ENCODE measurements around the gene UBE2E2.

UBE2E2 gene

DNA sequence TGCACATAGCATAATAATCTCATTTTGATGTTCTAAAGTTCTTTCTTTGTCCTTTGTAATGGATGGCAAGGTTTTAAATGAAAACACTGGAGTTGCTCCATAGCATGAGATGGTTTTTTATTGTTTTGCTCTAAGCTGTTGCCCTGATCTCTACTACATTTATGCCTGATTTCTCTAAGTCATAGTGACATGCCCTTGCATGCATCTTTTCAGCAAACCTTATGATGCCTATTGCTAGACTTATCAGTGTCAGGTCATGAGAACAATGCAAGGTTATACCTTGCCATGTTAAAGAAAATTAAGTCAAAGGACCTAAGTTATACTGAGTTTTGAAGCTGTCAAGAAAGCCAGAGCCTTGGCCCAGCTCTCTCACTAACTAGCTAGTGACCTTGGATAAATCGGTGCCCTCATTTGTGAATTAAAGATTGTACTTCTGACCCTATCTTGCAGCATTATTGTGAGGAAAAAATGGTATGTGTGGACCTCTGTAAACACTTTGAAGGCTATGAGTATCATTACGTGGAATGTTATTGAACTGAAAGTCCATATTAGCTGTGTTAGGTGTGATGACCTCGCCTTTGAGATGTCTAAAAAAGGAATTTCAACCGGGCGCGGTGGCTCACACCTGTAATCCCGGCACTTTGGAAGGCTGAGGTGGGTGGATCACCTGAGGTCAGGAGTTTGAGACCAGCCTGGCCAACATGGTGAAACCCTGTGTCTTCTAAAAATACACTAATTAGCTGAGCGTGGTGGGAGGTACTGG is 346.2 kb downstream of the UBE2E2 start:
- no peak for DNase-seq

DNA sequence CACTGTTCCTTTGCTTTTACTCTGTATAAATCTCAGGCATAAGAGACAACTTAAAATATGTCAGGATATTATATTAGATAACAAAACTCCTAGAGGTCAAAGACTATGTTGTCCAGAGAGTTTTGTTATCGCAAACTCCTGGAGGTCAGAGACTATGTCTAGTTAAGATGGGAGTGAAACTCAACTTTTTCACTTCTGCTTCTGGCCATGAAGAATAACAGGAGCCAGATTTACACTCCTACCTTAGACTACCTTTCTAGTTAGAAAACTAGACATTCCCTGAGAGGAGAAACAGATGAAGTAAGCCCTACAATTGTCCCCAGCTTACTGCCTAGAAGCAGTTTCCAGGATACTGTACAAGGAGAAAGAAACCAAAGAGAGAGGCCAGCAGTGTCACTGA is 347.3 kb downstream of the UBE2E2 start:
- no peak for DNase-seq

DNA sequence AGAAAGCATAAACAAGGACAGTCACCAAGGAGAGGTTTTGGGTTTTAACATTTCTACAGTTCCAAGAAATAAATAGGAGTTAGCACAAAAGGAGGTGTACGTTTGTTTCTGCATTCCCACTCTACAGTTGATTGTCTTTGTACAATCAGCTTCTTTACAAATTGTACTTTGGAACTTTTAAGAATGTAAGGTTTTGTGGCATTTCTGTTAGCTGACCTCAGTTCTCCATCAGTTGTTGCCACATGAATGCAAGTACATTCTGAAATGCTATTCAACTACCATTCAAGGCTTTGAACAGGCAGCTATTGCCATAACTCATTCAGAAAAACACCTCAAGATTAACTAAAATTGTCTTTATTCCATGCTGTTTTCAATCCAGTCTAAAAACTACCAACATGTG is 349.4 kb downstream of the UBE2E2 start:
- DNase-seq: no peak

DNA sequence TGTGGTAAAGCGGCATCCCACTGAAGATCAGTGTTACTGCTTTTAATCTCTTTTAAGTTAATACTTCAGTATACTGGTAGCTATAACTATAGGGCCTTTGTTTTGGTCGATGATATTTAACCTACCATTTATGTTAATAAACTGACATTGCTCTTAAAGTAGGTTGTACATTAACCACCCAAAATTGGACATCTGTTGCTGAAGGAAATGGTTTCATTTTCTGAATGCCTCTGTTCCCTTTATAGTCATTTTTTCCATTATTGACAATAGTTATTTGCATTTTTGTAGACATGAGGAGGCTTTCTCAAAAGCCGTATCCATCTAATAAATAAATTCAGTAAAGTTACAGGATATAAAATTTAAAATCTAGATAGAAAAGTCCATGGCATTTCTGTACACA is 350.2 kb downstream of the UBE2E2 start:
- no peak for DNase-seq

DNA sequence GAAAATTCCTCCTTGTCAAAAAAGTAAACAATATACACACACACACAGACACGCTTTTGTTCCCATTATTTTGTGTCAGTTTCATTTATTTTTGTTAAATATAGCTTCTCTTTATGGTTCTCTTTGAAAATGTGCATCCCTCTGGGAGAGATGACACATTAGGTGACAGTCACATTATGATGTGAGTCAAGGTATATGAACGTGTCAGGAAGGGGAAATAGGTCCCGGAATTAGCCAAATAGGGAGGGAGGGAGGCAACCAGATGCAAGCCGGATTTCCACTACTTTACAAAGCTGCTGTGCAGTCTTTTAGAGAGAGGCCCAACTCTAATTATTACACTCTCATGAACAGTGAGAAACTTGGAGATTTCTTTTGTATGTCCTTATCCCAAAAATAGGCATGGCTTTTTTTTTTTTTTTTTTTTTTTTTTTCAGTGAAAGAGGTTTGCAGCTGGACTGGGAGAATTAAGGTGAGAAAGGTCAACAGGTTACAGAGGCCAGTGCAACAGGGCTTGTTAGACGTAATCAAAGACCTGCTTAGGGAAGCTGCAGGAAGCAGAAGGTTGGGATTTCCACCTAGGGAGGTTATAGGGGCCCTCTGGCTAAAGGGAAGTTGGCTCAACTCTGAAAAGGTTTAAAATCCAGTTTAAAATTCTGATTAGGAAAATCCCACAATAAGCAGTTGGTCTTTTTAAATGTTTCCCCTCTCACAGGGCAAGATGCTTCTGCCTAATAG is 362.1 kb downstream of the UBE2E2 start:
- DNase-seq: no peak

DNA sequence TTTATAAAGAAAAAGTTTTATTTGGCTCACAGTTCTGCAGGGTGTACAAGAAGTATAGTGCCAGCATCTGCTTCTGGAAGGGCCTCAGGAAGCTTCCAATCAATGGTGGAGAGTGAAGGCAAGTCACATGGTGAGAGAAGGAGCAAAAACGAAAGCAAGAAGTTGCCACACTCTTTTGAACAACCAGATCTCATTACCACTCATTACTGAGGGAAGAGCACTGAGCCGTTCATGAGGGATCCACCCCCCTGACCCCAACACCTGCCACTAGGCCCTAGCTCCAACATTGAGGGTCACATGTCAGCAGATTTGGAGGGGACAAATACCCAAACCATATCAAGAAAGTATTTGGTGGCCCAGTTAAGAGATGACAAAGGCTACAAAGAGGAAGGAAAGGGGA is 363.4 kb downstream of the UBE2E2 start:
- no peak for DNase-seq

DNA sequence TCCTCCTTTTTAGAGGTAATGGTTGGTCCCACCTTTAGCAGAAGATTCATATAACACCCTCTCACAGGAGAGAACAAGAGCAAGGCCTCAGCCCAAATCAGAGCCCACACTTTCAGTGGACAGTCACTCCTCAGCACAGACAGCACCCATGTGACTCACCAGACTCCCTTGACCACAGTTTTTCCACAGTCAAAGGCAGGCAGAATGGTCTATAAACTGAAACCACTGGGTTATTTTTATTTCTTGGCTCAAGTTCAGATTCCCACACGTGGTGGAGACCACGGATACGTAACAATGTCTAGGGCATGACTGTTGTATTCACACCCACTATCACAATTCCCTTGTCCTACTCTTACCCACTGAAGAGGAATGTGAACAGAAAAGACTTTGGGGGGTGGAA is 364.8 kb downstream of the UBE2E2 start:
- no peak for DNase-seq

DNA sequence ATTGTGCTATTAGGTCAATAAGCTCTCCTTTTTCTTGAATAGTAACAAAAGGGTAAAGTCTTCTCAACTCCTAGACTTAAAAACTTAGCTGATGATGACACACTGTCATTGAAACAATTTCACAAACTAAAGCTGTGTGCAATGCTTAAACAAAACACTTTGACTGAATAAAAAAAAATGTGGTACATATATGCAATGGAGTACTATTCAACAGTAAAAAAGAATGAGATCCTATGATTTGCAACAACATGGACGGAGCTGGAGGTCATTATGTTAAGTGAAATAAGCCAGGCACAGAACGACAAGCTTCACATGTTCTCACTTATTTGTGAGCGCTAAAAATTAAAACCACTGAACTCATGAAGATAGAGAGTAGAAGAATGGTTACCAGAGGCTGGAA is 370.7 kb downstream of the UBE2E2 start:
- DNase-seq: no peak

DNA sequence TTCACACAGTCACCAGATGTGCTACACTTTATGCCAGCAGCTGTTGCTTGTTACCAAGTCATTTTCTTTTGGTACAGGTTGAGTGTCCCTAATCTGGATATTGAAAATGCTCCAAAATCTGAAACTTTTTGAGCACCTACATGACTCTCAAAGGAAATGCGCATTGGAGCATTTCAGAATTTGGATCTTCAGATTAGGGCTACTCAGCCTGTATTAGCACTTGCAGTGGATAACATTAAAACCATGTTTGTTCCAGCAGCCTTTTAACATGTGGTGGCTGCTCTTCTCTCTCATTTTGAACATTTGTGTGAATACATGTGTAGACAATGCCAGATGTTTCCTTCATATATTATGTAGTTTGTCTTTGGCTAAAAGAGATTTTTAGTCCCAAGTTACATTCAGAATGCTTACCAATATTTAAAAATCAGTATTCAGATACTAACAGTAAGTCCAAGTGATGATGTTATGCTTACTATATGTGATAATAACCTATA is 371.7 kb downstream of the UBE2E2 start:
- no peak for DNase-seq

DNA sequence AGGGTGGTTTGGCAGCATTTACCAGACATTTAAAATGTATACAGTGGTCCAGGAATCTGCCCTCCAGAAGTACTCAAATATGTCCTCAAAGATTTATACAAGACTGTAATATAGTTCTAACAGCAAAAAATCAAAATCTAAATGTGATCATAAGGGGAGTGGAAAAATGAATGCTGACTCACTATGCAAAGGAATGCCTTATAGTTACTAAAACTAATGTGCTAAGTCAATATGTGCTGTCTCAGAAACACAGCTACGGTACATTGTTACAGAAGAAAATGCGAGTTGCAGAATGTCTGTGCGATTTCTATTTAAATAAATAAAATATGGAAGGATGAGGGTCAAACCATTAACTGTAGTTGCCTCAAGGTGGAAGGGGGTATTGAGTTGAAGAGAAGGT is 372.6 kb downstream of the UBE2E2 start:
- DNase-seq: no peak

DNA sequence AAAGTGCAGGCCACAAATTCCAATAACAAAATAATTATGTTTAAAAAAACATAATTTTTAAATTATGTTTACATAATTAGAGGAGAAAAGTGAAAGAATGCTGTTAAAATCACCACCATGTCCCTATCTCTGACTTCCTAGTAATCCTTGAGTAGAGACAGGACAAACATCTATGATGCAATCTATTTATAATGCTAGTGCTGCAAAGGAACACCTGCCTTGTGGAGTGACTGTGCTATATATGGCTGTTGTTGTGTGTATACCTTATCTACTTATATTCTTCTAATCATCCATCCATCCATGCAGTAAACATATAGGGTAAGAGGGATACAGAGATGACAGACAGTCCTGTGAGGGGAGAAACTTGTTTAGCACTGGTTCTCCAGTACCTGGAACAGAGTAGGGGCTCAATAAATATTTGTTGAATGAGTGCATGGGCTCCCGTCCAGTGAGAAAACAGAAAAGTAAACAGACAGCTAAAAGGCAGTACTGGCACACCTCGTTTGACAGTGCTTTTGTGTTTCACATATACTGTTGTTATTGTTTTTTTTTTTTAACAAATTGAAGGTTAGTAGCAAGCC is 373.3 kb downstream of the UBE2E2 start:
- no peak for DNase-seq

DNA sequence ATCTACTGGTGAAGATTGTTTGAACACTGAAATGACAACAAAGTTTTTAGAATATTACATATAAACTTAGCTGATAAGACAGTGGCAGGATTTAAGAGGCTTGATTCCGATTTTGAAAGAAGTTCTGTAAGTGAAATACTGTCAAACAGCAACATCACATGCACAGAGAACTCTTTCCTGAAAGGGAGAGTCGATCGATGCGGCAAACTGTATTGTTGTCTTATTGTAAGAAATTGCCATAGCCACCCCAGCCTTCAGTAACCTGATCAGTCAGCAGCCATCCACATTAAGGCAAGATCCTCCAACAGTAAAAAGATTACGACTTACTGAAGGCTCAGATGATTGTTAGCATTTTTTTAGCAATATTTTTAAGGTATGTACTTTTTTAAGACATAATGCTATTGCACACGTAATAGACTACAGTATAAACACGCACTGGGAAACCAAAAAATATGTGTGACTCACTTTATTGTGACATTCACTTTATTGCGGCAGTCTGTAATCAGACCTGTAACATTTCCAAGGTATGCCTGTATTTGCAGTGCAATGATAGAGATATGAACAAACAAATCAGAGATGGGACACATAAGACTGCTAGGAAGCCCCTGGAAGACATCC is 377.1 kb downstream of the UBE2E2 start:
- no peak for DNase-seq

DNA sequence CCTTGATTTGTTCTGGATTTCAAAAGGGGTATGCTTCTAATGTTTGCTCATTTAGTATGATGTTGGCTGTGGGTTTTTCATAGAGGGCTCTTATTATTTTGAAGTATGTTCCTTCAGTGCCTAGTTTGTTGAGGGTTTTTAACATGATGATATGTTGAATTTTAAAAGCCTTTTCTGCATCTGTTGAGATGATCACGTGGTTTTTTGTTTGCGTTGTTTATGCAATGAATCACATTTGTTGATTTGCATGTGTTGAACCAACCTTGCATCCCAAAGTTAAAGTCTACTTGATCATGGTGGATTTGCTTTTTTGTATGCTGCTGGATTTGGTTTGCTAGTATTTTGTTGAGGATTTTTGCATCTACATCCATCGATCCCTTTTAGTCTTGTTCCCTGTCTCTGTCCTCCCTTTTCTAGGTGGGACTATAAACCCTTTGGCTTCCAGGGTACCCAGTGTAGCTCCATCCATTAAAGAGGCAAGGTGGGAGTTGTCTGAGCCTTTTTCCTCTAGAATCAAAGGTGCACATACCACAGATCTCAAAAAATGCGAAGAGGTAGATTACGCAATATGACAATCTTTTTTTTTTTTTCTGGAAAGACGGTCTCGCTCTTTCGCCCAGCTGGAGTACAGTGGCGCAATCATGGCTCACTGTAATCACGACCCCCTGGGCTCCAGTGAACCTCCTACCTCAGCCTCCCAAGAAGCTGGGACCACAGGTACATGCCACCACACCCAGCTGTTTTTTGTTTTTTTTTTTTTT is 381.0 kb downstream of the UBE2E2 start:
- DNase-seq: no peak

DNA sequence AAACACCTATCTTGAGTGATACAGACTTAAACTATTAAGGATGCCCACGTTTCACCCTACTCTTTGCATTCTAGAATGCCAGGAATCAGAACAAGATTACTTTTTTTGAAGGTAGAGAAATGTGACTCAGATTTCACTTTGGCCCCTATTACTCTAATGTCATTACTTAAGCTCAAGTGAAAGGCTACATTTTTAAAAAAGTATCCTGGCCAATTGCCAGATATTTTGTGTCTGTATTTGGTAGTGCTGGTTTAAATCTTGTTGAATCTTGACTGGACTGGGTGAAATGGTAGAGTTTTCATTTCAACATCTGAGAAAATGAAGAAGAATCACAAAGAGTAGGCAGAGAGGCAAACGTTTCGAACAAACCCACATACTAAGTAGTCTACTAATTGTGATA is 384.4 kb downstream of the UBE2E2 start:
- no peak for DNase-seq

DNA sequence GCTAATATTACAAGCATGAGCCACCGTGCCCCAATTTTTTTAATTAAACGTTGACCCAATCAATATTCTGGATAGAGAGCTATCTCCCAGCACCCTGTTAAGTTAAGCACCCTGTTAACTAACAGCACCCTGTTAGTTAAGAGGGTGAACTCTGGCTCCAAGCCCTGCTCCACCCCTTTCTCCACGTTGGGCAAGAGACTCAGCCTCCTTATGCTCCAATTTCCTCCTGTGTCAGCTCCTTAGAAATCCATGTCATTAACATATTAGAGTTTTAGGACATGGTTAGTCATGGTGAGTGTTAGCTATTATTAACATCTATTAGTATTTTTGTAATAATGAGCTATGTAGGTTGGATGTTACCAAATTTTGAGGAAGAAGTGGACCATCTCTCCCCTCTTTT is 385.4 kb downstream of the UBE2E2 start:
- no peak for DNase-seq

DNA sequence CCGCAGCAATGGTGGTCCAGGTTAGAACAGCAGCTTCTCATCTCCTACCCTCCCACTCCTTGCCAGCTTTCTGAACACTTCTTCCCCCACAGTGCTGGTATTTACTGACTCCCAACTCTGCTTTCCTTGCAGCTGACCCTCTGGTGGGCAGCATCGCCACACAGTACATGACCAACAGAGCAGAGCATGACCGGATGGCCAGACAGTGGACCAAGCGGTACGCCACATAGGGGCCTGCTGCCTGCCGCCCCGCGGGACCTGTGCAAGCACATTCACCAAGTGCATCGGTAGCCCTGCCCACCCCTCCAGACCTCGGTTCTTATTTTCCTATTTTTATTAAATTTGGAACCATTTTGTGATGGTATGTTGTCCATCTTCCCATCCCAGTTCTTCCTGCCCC is 386.5 kb downstream of the UBE2E2 start:
- no peak for DNase-seq

DNA sequence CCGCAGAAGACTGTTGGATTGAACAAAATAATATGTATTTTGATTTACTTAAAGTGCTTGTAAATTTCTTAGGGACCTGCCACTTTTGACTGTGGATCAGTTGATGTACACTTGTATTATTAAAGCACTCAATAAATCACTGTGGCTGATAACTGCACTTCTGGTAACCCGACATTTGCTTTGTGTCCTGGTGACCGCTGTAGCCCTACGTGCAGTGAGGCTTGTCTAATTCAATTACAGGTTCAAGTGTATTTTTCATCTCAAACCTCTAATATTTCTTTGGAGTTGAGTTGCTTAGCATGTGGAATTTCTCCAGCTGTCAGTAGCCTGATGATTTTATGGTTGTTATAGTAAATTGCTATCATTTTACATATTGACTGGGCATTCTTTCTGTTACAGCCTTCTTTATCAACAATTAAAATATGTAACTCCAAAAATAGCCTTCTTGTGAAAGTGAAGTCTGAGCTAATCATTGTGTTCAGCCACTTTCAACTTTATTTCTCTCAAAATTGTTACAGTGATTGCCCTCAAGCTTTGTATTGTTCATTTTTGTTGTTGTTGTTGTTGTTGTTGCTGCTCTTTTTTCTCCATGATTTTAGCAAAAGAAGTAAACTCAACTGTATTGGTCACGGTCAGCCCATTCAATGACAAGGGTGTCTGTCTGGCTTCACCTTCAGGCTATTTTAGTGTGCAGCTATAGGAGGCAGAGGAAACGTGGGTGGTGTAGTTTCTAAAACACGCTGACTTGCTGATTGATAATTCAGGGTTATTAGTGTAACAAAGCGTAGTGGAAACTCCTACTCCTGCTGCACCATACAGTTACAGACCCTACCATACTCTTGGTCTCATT is 387.5 kb downstream of the UBE2E2 start:
- DNase-seq: no peak

DNA sequence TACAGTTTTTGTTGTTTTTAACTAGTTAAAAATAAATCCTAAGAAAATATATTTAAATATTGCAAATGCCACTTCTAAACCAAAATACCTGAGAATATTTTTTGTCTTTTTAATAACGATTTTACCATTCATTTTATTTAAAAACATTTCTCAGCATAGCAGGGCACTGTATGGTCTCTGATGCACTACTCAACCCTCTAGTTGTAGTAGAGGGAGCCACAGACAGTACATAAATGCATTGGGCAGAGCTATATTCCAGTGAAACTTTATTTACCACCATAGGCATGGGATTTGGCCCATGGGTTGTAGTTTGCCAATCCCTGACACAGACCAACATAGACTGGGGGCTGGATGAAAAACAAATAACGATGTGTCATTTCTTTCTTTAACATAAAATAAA is 388.2 kb downstream of the UBE2E2 start:
- DNase-seq: no peak

DNA sequence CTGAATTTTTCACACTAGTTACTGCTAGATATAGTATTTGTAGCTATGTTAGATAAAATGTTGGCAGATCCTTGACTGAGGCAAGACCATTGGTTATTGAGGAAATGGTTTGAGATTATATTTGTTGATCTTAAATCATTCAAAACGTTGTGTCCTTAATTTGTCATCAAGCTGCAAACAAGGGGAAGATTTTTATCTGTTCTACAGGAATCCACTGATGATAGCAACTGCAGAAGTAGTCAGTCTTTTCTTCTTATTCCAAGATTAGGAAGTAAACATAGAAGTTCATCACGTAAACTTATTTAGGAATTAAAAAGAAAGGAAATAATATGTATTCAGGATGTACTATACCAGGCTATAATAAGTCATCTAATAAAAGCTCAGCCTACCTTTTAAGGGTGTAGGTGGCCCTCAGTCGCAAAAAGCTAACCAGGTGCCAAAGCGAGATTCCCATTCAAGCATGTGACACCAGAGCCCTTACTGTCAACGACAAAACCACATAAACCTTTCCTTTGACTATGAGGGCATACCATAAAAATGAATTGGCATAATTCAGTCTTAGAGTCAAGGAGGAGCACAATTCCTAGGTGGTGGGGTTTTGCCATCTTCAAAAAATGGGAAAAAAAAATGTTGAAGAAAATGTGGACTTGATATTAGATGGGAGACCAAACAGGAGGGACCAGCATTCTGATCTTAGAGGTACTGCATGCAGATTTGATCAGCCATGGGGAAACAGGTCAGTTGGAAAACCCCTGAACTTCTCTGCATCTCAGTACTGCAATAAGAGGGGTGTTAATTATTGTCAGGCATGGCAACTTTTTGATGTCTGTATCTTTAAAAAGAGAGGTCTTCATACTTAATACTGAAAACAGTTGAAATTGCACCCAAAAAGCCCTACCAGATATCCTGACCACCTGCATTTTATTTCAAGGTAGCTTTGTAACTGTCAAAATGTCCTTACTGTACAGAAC is 390.1 kb downstream of the UBE2E2 start:
- DNase-seq: no peak

DNA sequence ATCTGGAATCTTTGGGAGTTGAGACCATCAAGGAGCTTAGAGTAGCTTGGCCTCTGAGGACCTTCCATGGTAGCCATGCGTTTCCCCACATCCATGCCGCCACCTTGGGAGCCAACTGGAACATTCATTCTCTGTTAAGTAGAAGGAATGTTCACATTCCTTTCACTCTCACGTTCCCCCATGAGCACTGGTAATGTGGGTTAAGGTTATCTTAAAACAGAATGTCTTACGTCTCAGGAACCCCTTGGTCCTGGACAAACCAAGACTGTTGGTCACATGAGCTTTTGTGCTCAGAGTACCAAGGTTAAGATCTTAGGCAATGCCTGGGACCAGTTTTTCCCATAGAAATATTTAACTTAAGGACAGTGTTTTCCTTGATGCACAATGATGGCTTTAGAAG is 390.9 kb downstream of the UBE2E2 start:
- DNase-seq: no peak

All from NCI-H1092 (cell line).